GM15510 (cell line): ENCODE results near the gene VARS2.

Experiments
- POLR2A ChIP-seq: IDR thresholded peaks from 3 replicates; pipeline ENCODE4 v1.6.1; 2011; ENCODE audit warnings: borderline replicate concordance; ENCODE audit not compliant: insufficient read length; ENCODE audit errors: extremely low read depth

The VARS2 gene

GRCh38 chr6:30882759-30883684, 31.0 kb upstream of the VARS2 start:
- TF ChIP-seq POLR2A, result no peak

- peak; percentile 15 for TF ChIP-seq POLR2A
Observed at GRCh38 chr6:30883685-30884520, 30.1 kb upstream of the VARS2 start, which contains the start of gene DDR1. Gene DDR1 (plus strand): TSS chr6:30884519. CDS start chr6:30888730, 4,211 bp downstream.

DNA sequence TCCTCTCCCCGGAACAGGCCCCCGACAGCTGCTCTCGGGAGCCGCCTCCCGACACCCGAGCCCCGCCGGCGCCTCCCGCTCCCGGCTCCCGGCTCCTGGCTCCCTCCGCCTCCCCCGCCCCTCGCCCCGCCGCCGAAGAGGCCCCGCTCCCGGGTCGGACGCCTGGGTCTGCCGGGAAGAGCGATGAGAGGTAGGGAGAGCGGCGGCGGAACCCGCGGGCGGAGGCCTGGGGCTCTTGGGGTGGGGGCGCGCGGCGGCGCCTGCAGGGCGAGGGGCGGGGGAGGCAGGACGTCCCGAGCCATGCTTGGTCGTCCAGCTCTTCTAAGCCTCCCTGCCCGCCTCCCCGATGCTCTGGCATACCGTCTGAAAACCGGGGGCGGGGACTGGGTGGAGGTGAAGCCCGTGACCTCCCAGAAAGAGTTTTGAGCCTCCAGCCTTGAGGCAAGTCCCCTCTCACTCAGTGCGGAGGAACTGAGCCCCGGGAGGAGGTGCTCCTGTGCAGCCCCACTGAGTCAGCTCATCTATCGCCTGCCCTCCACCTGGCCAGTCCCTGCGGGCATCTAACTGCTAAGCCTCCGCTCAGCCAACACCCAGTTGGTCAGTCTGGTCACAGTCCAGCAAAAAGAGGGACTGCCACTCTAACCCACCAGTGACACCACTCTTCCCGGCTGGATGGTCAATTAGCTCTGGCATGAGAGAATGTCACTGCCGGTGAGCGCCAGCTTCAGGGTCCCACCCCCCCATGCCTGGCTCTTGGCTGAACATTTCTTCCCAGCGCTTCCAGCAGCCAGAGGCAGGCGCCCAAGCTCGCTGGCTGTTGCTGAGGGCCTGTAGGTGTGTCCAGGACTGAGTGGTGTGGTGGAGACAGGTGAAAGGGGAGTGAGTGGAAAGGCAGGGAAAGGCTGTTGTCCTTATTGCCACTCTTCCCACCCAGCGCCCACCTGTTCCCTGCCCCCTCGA, 29.2 kb upstream of the VARS2 start:
- peak; percentile 10 for TF ChIP-seq POLR2A

GRCh38 chr6:30885481-30885998, 28.5 kb upstream of the VARS2 start:
- no peak for TF ChIP-seq POLR2A

DNA sequence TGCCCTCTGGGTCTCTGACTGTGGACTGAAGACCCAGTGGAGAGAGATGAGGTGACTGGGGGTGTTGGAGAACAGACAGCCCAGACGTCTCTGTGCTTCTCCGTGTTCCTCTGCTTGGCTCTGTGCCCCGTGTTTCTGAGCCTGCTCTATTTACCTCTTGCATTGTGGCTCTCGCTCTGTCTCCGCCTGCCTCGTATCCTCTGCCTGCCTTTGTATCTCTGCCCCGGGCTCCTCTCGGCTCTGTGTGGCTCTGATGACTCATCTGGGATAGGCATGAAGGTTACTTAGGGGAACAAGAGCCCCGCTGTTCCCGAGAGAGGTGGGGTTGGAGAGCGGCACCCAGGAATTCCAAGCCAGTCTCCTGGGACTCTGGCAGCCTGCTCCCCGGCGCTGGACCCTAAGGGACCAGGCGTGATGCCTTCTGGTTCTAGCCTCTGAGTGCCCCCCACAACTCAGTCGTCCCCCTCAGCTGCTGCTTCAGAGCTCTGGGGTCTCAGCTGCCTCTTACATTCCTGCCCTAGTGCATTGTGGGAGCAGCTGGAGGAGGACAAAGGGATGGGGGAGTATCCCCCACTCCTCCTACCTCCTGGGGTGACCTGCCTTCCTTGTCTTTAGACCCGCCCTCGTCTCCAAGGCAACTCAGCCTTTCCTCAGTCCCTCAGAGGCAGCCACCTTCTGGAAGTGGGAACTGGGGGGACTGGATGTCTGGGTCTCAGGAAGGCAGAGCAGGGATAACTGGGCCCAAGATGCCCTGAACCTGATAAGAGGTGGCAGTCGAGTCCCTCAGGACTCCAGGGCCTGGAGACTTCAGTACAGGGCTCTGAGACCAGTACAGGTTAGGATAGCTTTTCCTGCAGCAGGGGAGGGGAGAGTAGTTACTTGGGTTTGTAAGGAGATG, 27.8 kb upstream of the VARS2 start:
- TF ChIP-seq POLR2A, result no peak

- TF ChIP-seq POLR2A, result no peak
Observed at GRCh38 chr6:30886897-30887255, 27.2 kb upstream of the VARS2 start.

DNA sequence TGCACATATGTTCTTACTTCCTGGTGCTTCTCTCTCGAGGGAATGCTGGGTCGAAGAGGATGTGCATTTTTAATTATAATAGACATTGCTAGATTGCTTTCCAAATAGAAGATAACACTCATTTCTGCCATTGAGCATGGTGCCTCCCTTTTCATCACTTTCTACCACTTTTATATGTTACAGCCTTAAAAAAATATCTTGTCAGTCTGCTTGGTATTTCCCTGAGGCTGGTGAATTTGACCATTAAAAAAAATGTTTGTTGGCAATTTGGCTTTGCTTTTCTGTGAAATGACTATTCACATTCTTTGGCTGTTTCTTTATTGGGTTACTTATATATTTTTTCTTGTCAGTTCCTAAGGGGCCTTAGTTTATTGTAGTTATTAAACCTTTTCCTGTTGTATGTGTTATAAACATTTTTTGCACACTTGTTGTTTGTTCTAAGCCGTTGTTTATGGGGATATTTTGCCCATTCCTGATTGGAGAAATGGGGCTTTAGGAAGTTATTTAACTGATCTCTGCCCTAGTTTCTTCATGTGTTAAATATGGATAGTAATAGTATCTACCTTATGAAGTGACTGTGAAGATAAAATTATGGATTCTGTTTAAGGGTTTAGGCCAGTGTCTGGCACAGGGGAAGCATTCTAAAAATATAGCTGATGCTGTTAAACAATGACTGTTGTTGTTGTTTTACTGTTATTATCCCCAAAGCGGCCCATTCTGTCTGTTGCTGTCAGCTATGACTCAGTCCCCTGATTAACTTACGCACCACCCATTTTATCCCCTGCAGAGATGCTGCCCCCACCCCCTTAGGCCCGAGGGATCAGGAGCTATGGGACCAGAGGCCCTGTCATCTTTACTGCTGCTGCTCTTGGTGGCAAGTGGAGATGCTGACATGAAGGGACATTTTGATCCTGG, 25.9 kb upstream of the VARS2 start:
- TF ChIP-seq POLR2A, result no peak

GRCh38 chr6:30888816-30889495, 25.1 kb upstream of the VARS2 start:
- TF ChIP-seq POLR2A, result no peak

DNA sequence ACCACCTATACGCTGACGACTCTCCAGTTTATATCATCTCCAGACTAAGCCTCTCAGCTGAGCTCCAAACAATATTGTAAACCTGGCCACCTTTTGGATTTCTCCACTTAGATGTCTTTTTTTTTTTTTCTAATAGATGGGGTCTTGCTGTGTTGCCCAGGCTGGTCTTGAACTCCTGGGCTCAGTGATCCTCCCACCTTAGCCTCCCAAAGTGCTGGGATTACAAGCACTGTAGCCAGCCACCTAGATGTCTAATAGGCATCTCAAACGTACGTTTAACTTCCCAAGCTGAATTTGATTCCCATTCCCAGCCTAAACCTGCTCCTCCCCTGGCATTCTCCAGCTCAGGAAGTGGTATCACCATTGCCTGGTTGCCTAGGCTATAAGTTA, 24.5 kb upstream of the VARS2 start:
- no peak for TF ChIP-seq POLR2A

DNA sequence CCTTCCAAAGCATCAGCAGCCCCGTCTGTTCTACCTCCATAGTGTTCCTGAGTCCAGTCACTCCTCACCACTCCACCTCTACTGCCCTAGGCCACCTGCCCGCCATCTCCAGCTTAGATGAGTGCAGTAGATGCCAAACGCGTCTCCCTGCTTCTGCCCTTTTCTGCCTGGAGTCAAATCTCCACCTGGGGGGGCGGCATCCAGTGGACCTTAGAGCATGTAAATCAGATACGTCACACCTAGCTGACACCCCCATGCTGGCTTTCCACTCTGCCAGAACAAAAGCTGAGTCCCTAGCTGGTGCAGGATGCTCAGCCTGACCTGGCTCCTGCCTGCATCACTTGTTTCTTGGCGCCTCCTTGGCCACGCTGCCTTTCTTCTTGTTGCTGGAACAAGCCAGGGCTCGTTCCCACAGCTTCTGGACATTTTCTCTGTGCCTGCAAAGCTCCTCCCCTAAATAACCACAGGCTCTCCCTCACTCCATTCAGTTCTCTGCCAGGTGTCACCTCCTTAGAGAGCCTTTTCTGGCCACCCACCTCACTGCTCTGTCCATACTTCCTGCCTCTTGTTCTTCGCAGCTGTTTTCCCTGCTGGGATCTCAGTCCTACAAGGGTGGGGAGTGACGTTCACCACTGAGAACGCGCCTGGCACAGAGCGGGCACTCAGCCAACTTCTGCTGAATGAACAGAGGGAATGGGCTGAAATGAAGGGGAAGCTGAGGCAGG, 24.0 kb upstream of the VARS2 start:
- no peak for TF ChIP-seq POLR2A

GRCh38 chr6:30890646-30891449, 23.2 kb upstream of the VARS2 start:
- no peak for TF ChIP-seq POLR2A

DNA sequence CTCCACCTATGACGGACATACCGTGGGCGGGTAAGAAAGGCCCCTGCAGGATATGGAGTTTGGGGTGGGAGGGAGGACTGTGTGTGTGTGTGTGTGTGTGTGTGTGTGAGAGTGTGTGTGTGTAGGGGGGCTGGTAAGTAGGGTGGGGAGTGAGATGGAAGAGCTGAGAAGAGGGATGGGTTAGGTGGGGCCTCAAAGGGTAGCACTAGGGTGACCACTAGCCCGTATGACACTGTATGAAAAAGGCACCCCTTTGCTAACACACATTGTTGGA, 22.7 kb upstream of the VARS2 start:
- TF ChIP-seq POLR2A, result no peak
